Osteoblast (primary cell): ENCODE measurements around the gene XXYLT1. TPM values are rescaled to one million over a fixed set of nuclear protein-coding genes. Genes with fewer than 3 reads are reported as not detected.

Experiments used
- DNase-seq: peaks from one replicate; pipeline ENCODE4 v3.0.0; 2011; ENCODE audit warnings: low spot score, mixed read lengths; ENCODE audit not compliant: insufficient read length; ENCODE audit errors: missing footprints
- H2AFZ ChIP-seq: 2 replicates; pipeline ENCODE4 v1.6.0; 2011; ENCODE audit warnings: mild to moderate bottlenecking, low read length
- H3K27ac ChIP-seq: 2 replicates; pipeline ENCODE4 v1.5.1; 2011; ENCODE audit warnings: mild to moderate bottlenecking, low read depth, low read length, moderate library complexity
- H3K27me3 ChIP-seq: 2 replicates; pipeline ENCODE4 v1.6.0; 2012; ENCODE audit warnings: mild to moderate bottlenecking, control low read depth, inconsistent platforms, low read length, moderate library complexity; ENCODE audit not compliant: insufficient read depth
- H3K36me3 ChIP-seq: 2 replicates; pipeline ENCODE4 v1.5.1; 2011; ENCODE audit warnings: mild to moderate bottlenecking, low read length, control low read depth, moderate library complexity; ENCODE audit not compliant: insufficient read depth
- H3K4me1 ChIP-seq: 2 replicates; pipeline ENCODE4 v1.5.1; 2011; ENCODE audit warnings: mild to moderate bottlenecking, low read length, control low read depth, moderate library complexity; ENCODE audit not compliant: insufficient read depth
- H3K4me2 ChIP-seq: 2 replicates; pipeline ENCODE4 v1.6.0; 2011; ENCODE audit warnings: mild to moderate bottlenecking, low read length; ENCODE audit not compliant: insufficient read depth
- H3K4me3 ChIP-seq: fragments of 200-600 bp; sonication (generic); 3 replicates; pipeline ENCODE4 v1.5.1; 2012; ENCODE audit warnings: mild to moderate bottlenecking, low read length, inconsistent platforms; ENCODE audit not compliant: insufficient read depth
- H3K79me2 ChIP-seq: 2 replicates; pipeline ENCODE4 v1.6.0; 2012; ENCODE audit warnings: mild to moderate bottlenecking, low read length, control low read depth, inconsistent platforms; ENCODE audit not compliant: insufficient read depth
- H3K9me3 ChIP-seq: 2 replicates; pipeline ENCODE4 v1.5.1; 2011; ENCODE audit warnings: low read depth, low read length, control low read depth
- H4K20me1 ChIP-seq: 2 replicates; pipeline ENCODE4 v1.6.0; 2012; ENCODE audit warnings: mild to moderate bottlenecking, low read length, control low read depth; ENCODE audit not compliant: insufficient read depth
- CTCF ChIP-seq: IDR thresholded peaks from 2 replicates; pipeline ENCODE4 v1.5.1; 2011; ENCODE audit warnings: mild to moderate bottlenecking, low read depth, low read length, moderate library complexity; ENCODE audit errors: extremely low read depth
- total RNA-seq: library from RNA; depleted of rRNA; stranded (reverse); fragments of >200 nt; gene quantifications from 2 replicates; pipeline ENCODE4 v1.2.3, GENCODE V29; 2012

The XXYLT1 gene
- total RNA-seq, 1 donor: 28.2 TPM

GRCh38 chr3:195079636-195080035, 191.3 kb downstream of the XXYLT1 start:
- Histone ChIP-seq H3K27ac (no peak overlapping the region), H3K27me3 (no peaks in the 10 kb centered on the region), H3K9me3 (no peaks in the 10 kb centered on the region), H3K36me3 (no peaks in the 10 kb centered on the region), H3K4me2 (no peak overlapping the region), H3K4me3 (no peak overlapping the region), H3K79me2 (no peaks in the 10 kb centered on the region), H3K4me1 (no peaks in the 10 kb centered on the region), H2AFZ (no peak overlapping the region), H4K20me1 (peaks cover 6% of the 10 kb centered on the region)
- TF ChIP-seq CTCF: no peak
- DNase-seq: no peak

- Histone ChIP-seq H3K27me3 (no peaks in the 10 kb centered on the region), H3K4me2 (no peak overlapping the region), H3K4me3 (no peak overlapping the region), H3K27ac (no peak overlapping the region), H3K79me2 (no peaks in the 10 kb centered on the region), H4K20me1 (peaks cover 6% of the 10 kb centered on the region), H3K4me1 (no peaks in the 10 kb centered on the region), H2AFZ (no peak overlapping the region), H3K9me3 (no peaks in the 10 kb centered on the region), H3K36me3 (no peaks in the 10 kb centered on the region)
- TF ChIP-seq CTCF: no peak
- no peak for DNase-seq
Observed at GRCh38 chr3:195078891-195079440, 192.0 kb downstream of the XXYLT1 start.

GRCh38 chr3:195077611-195078540, 193.1 kb downstream of the XXYLT1 start:
- no peak overlapping the region for H3K27ac ChIP-seq
- no peaks in the 10 kb centered on the region for H3K9me3 ChIP-seq
- H2AFZ ChIP-seq: no peak overlapping the region
- DNase-seq: no peak
- H3K4me3 ChIP-seq: no peak overlapping the region
- H3K36me3 ChIP-seq: no peaks in the 10 kb centered on the region
- no peaks in the 10 kb centered on the region for H3K79me2 ChIP-seq
- no peaks in the 10 kb centered on the region for H3K27me3 ChIP-seq
- H3K4me1 ChIP-seq: no peaks in the 10 kb centered on the region
- H4K20me1 ChIP-seq: peaks cover 6% of the 10 kb centered on the region
- no peak for TF ChIP-seq CTCF
- H3K4me2 ChIP-seq: no peak overlapping the region

- Histone ChIP-seq H3K4me1 (no peaks in the 10 kb centered on the region), H3K4me3 (no peak overlapping the region)
Observed at GRCh38 chr3:195076981-195077610, 193.9 kb downstream of the XXYLT1 start.

More at GRCh38 chr3:195076981-195077610, 193.9 kb downstream of the XXYLT1 start:
- Histone ChIP-seq H3K9me3 (no peaks in the 10 kb centered on the region), H3K79me2 (no peaks in the 10 kb centered on the region), H4K20me1 (peaks cover 6% of the 10 kb centered on the region), H2AFZ (no peak overlapping the region), H3K27me3 (no peaks in the 10 kb centered on the region), H3K27ac (no peak overlapping the region), H3K4me2 (no peak overlapping the region), H3K36me3 (no peaks in the 10 kb centered on the region)
- no peak for TF ChIP-seq CTCF
- DNase-seq: peak; percentile 86
